Stimulated activated CD4-positive, alpha-beta T cell treated with anti-CD3 and anti-CD28 coated beads, Interleukin-1b, Interleukin-23, amount 100 ng/mL, for 1 hour (primary cell): Measurements from ENCODE around the gene SLC29A4.
"Not testable (repeated sequence)": the region's sequence is repeated elsewhere in the genome, so short reads cannot be mapped to it uniquely, and the experiment has no call there.

Experiments used
- DNase-seq, 2 donors: peaks; one replicate each; pipeline ENCODE4 v3.0.0-alpha.2; 2020; ENCODE audit warnings: low read depth in 2 of 2

SLC29A4 gene

GRCh38 chr7:5323800-5324781 lies 41.3 kb downstream of the SLC29A4 start:
- DNase-seq: not testable (repeated sequence)

GRCh38 chr7:5324961-5325360 lies 42.2 kb downstream of the SLC29A4 start:
- no peak for DNase-seq

GRCh38 chr7:5330288-5330687 lies 47.5 kb downstream of the SLC29A4 start:
- DNase-seq: no peak

GRCh38 chr7:5332579-5332978 lies 49.8 kb downstream of the SLC29A4 start:
- DNase-seq: no peak

- no peak for DNase-seq
Measured at GRCh38 chr7:5333121-5334045, 50.6 kb downstream of the SLC29A4 start.

DNA sequence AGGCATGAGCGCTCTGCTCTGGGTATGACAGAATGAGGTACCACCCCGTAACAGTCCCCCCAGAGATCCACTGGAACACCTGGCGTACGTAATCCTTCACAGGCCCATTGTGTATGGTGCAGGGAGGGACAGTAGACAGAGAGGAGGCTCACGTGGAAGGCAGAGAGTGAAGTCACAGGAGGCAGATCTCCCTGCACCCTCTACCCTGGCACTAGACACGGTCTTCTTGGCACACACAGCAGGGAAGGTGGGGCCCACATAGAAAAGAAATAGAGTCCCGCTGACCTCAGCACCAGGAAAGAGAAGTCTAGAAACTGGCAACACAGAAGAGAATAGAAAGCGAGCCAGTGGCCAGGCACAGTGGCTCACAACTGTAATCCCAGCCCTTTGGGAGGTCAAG lies 51.9 kb downstream of the SLC29A4 start:
- DNase-seq: no peak

GRCh38 chr7:5337047-5337446 lies 54.3 kb downstream of the SLC29A4 start:
- DNase-seq: no peak

DNA sequence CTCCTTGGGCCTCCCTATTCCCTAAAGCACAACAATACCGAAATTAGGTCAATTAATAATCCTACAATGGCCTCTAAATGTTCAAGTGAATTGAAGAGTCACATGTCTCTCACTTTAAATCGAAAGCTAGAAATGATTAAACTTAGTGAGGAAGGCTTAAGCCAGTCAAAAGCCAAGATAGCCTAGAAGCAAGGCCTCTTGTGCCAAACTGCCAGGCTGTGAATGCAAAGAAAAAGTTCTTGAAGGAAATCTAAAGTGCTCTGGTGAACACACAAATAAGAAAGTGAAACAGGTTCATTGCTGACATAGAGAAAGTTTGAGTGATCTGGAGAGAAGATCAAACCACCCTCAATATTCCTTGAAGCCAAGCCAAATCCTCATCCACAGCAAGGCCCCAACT lies 57.2 kb downstream of the SLC29A4 start:
- DNase-seq: no peak

- DNase-seq: no peak
Measured at GRCh38 chr7:5342631-5343030, 59.9 kb downstream of the SLC29A4 start.

DNA sequence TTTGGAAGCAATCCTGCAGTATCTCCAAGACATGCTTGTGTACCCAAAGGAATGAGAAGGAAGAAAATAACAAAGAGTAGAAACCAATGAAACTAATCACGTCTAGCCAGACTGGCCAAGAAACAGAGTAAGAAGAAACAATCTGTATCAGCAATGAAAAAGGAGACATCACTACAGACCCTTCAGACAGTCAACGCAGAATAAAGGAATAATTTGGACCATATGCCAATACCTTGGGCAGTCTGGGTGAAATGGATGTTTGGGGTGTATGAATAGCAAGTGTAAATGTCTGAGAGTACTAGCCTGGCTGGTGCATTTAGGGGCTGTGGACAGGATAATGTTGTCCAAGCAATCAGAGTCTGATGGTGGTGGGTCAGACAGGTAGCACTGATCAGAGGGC lies 61.1 kb downstream of the SLC29A4 start:
- no peak for DNase-seq

DNA sequence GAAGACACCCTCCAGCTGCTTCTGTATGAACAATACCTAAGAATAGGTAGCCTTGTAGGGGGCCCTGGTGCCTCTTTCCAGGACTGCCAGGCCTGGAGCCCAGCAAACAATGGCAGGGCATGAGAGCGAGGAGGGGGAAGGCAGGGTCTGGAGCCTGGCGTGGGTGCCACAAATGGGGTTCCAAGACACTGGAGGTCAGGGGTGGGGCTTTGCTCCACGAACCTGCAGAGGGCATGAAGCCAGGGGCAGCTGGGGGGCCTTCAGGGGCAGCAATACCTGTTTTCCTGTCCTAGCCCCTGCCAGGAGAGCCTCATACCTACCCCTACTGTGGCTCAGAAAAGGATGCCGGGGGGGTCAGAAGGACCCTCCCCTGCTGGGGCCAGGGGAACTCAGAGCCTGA lies 61.6 kb downstream of the SLC29A4 start:
- no peak for DNase-seq

- DNase-seq: no peak
Measured at GRCh38 chr7:5345171-5345570, 62.4 kb downstream of the SLC29A4 start.

- DNase-seq: no peak
Measured at GRCh38 chr7:5345671-5346070, 62.9 kb downstream of the SLC29A4 start.

GRCh38 chr7:5348134-5349004 lies 65.6 kb downstream of the SLC29A4 start:
- no peak for DNase-seq

DNA sequence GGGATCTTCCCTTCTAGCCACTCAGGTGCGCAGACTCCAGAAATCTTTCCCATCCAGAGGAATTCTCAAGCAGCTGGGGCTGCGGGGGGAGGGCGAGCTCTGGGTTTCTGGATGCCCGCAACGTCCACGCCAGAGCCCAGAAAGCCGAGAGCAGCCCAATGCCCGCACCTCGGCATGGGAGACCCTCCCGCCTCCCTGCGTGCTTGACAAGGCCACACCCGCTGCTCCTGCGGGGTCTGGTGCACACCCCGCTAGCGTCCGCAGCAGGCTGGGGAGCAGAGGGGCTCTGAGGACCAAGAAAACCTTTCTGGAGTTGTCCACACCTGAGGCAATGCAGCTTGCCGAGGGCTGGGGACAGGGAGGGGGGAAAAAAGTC lies 66.2 kb downstream of the SLC29A4 start:
- no peak for DNase-seq

GRCh38 chr7:5349437-5350173 lies 66.9 kb downstream of the SLC29A4 start:
- no peak for DNase-seq

DNA sequence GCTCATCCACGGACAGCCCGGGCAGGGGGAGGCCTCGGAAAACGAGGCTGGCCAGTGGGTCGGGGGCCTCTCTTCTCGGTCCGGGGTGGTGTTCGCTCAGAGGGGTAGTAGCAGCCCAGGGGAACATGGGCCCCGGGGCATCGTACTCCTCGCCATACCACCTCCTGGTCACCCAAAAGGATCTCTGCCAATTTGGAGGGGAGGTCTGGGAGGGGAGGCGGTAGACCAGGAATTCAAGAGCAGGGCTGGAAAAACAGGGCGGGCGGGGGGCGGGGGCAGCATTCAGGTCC lies 67.4 kb downstream of the SLC29A4 start:
- no peak for DNase-seq

- no peak for DNase-seq
Measured at GRCh38 chr7:5350600-5351385, 68.0 kb downstream of the SLC29A4 start.

GRCh38 chr7:5351507-5352265 lies 68.9 kb downstream of the SLC29A4 start:
- DNase-seq: no peak
